Urinary bladder (tissue), 4 donors: ENCODE measurements around the gene PGAM2. TPM values are rescaled to one million over a fixed set of nuclear protein-coding genes. Genes with fewer than 3 reads are reported as not detected.

ENCODE experiments used
- DNase-seq: peaks from one replicate; pipeline ENCODE4 v3.0.0-alpha.2; 2015; ENCODE audit errors: extremely low spot score
- H3K27ac ChIP-seq: one replicate; pipeline ENCODE4 v1.5.1; 2013; ENCODE audit warnings: low read depth, mild to moderate bottlenecking, moderate library complexity
- H3K36me3 ChIP-seq: one replicate; pipeline ENCODE4 v1.6.1; 2013; ENCODE audit warnings: mild to moderate bottlenecking, moderate library complexity; ENCODE audit not compliant: insufficient read depth
- H3K4me1 ChIP-seq: one replicate; pipeline ENCODE4 v1.6.1; 2013; ENCODE audit warnings: mild to moderate bottlenecking, moderate library complexity; ENCODE audit not compliant: insufficient read depth
- H3K4me3 ChIP-seq: one replicate; pipeline ENCODE4 v1.5.1; 2013; ENCODE audit warnings: low read depth, low read length
- WGBS: extraction: QIAGEN DNeasy Blood & Tissue Kit; methylation state at CpG from one replicate; pipeline ENCODE4 v1.1.7; 2013; 5-methylcytosine and 5-hydroxymethylcytosine counted together
- polyA plus RNA-seq: library from polyadenylated mRNA; stranded (reverse); fragments of 200-250 nt; gene quantifications from one replicate; pipeline ENCODE4 v1.2.3, GENCODE V29; 2013
- total RNA-seq: library from RNA; depleted of rRNA; stranded (reverse); fragments of >200 nt; gene quantifications from one replicate; pipeline ENCODE4 v1.2.3, GENCODE V29; 2014
- donor health status: healthy with polysubstance abuse.
- donor health status: healthy.

The PGAM2 gene
- total and polyA plus RNA-seq, 2 donors = 0.71 to 3.1 TPM

GRCh38 chr7:44061645-44062179, 3.7 kb downstream of the PGAM2 start:
- Histone ChIP-seq H3K27ac (no peak overlapping the region), H3K36me3 (peaks cover 12% of the 10 kb centered on the region), H3K4me1 (no peaks in the 10 kb centered on the region), H3K4me3 (no peak overlapping the region)
- WGBS = 82% methylated on average over 8 of the region's 8 CpGs
- DNase-seq = no peak

- no peak for DNase-seq
- WGBS = 79% methylated on average over 8 of the region's 8 CpGs
- Histone ChIP-seq H3K4me3 (no peak overlapping the region), H3K27ac (no peak overlapping the region), H3K36me3 (peaks cover 12% of the 10 kb centered on the region), H3K4me1 (no peaks in the 10 kb centered on the region)
Observed at GRCh38 chr7:44060948-44061644, 4.3 kb downstream of the PGAM2 start.

DNA sequence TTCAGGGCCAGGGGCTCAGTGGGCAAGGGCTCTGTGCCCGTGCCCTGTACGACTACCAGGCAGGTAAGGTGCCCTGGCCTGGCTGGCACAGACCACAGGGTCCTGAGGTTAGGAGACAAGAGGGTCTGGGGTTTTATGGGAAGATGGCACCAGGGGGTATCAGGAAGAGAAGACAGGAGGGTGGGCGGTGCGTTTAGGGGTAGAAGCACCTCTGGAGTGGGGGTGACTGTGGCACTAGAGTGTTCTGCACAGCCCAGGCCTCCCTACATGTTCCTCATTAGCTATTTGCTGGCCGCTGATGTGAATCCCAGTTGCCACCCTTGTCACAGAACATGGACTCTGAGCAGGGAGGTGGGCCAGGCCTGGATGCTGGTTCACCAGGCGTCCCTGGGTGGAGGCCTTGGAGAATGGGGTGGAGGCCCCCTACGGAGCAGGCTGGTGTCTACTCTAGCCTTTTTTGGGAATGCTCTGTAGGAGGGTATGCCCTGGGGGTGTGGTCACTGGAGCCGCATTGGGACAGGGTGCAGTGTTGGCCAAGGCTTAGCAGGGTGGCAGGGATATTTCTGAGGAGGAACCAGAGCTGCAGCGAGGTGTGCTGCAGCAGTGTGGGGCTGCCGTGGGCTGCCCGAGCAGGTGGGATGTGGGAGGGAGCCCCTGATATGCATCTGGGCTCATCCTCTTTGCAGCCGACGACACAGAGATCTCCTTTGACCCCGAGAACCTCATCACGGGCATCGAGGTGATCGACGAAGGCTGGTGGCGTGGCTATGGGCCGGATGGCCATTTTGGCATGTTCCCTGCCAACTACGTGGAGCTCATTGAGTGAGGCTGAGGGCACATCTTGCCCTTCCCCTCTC, 5.0 kb downstream of the PGAM2 start:
- Histone ChIP-seq H3K27ac (no peak overlapping the region), H3K36me3 (peaks cover 12% of the 10 kb centered on the region), H3K4me3 (no peak overlapping the region), H3K4me1 (no peaks in the 10 kb centered on the region)
- DNase-seq = no peak
- WGBS = 93% methylated on average over 21 of the region's 21 CpGs

DNA sequence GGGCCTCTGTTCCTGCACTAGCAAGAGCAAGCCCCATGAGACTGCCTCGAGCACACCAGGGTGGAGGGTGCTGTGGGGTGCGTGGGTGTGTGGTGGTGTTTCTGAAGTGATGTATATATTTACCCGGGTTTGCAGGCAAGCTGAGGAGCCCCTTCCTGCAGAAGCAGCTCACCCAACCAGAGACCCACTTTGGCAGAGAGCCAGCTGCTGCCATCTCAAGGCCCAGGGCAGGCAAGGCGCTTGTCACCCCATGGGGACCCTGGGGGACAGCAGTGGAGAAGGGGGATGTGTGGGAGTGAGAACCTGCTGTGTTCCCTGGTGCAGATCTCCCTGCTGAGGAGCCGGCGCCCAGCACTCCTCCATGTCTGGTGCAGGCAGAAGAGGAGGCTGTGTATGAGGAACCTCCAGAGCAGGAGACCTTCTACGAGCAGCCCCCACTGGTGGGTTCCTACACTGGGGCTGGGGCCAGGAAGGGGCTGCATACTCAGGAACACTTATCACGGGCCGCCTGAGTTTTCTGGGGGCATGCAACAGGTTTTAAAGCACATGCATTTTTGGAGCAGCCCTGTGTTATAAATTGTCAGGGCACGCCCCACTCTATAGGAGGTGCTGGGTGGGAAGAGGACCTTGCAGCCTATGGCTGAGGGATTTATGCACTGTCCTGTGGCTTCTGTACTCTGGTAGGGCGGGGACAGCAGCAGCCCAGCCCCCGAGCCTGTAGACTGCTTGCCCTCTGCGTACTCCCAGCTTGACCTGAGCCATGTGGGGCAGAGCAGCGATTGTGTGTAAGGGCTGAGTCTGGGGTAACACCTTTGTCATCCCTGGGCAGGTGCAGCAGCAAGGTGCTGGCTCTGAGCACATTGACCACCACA, 5.9 kb downstream of the PGAM2 start:
- Histone ChIP-seq H3K4me3 (no peak overlapping the region), H3K4me1 (no peaks in the 10 kb centered on the region), H3K27ac (no peak overlapping the region), H3K36me3 (peaks cover 12% of the 10 kb centered on the region)
- 90% methylated on average over 14 of the region's 14 CpGs for WGBS
- no peak for DNase-seq

GRCh38 chr7:44058759-44059218, 6.6 kb downstream of the PGAM2 start:
- peaks cover 12% of the 10 kb centered on the region for H3K36me3 ChIP-seq
- H3K4me1 ChIP-seq = no peaks in the 10 kb centered on the region
- no peak overlapping the region for H3K27ac ChIP-seq
- 91% methylated on average over 7 of the region's 7 CpGs for WGBS
- H3K4me3 ChIP-seq = no peak overlapping the region
- DNase-seq = no peak

DNA sequence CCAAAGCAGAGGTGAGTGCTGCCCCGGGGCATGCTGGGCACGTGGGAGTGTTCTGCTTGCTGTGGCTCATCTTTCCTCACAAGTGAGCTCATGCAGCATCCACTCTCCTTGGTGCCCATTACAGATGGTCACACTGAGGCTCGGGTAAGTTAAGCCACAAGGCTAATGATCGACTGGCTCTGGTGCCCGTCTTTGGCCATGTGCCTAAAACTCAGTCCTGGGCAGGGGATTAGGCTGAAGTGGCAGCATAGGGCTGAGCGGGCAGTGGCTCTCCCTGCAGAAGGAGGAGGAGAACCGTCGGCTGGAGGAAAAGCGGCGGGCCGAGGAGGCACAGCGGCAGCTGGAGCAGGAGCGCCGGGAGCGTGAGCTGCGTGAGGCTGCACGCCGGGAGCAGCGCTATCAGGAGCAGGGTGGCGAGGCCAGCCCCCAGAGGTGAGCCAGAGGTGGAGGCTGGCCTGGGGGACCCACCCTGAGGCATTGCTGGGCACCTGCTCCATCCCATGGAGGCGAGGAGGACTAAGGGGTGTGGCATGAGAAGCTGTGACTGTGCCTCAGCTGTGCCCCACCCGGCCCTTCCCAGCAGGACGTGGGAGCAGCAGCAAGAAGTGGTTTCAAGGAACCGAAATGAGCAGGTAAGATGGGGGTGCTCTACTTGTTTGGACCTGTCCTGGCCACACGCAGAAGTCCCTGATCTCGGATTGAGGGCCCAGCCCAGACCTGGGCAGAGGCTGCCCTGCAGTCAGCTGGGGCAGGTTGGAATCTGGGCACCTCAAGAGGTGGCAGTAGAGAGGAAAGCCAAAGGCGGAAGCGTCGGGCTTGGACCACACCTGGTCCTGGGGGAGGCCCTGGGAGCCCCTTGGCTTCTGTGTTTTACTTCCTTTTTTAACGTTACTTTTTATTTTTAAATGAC, 7.3 kb downstream of the PGAM2 start:
- Histone ChIP-seq H3K27ac (no peak overlapping the region), H3K4me3 (no peak overlapping the region), H3K36me3 (peaks cover 12% of the 10 kb centered on the region), H3K4me1 (no peaks in the 10 kb centered on the region)
- WGBS = 92% methylated on average over 30 of the region's 30 CpGs
- no peak for DNase-seq

- WGBS = 93% methylated on average over 11 of the region's 11 CpGs
- Histone ChIP-seq H3K4me1 (no peaks in the 10 kb centered on the region), H3K27ac (no peak overlapping the region), H3K4me3 (no peak overlapping the region), H3K36me3 (peaks cover 12% of the 10 kb centered on the region)
- DNase-seq = no peak
Observed at GRCh38 chr7:44057181-44057848, 8.1 kb downstream of the PGAM2 start.

GRCh38 chr7:44056681-44057080, 8.7 kb downstream of the PGAM2 start:
- no peak for DNase-seq
- Histone ChIP-seq H3K27ac (no peak overlapping the region), H3K4me3 (no peak overlapping the region), H3K4me1 (no peaks in the 10 kb centered on the region), H3K36me3 (peaks cover 11% of the 10 kb centered on the region)
- 92% methylated on average over 7 of the region's 7 CpGs for WGBS

DNA sequence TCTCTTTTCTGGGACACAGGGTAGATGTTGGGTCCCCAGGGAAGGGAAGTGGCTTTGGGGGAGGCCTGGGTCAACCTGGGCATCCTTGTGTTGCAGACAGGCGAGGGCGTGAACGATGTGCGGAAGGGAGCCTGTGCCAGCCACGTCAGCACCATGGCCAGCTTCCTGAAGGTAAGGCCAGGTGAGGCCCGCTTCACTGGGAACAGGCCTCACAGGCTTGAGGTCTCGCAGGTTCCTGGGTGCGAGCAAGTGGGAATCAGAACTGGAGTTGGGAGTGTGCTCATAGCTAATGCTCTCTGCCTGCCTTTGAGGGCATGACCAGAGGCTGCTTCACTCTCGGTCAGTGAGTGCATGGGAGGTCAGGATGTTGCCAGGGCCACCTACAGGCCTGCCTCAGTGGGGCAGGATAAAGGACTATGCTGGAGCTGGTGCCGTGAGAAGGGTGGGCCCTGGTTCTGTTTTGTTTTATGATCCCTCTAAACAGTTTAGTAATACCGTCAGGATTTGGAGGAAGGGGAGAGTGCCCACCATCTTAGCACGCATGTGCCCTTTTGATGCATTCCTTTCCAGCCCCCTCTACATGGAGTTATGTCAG, 12.5 kb downstream of the PGAM2 start:
- DNase-seq = no peak
- Histone ChIP-seq H3K4me1 (no peaks in the 10 kb centered on the region), H3K4me3 (no peak overlapping the region), H3K27ac (no peak overlapping the region), H3K36me3 (peaks cover 8% of the 10 kb centered on the region)
- WGBS = 89% methylated on average over 12 of the region's 12 CpGs

GRCh38 chr7:44051611-44052220, 13.7 kb downstream of the PGAM2 start:
- H3K4me3 ChIP-seq = no peak overlapping the region
- H3K27ac ChIP-seq = no peak overlapping the region
- WGBS = 94% methylated on average over 5 of the region's 5 CpGs
- no peak for DNase-seq
- no peaks in the 10 kb centered on the region for H3K4me1 ChIP-seq
- H3K36me3 ChIP-seq = no peaks in the 10 kb centered on the region

- H3K4me1 ChIP-seq = no peaks in the 10 kb centered on the region
- 89% methylated on average over 8 of the region's 8 CpGs for WGBS
- no peaks in the 10 kb centered on the region for H3K36me3 ChIP-seq
- H3K27ac ChIP-seq = no peak overlapping the region
- no peak overlapping the region for H3K4me3 ChIP-seq
- DNase-seq = no peak
Observed at GRCh38 chr7:44050915-44051560, 14.3 kb downstream of the PGAM2 start.
